Activated T-cell treated with anti-CD3 and anti-CD28 coated beads, Interleukin-2, amount 50 U/mL, for 48 hours (primary cell): Measurements from ENCODE around the gene BRIP1.
"Not testable (repeated sequence)": the region's sequence is repeated elsewhere in the genome, so short reads cannot be mapped to it uniquely, and the experiment has no call there.

ENCODE experiments used
- DNase-seq, 2 experiments: peaks; one replicate each; pipeline ENCODE4 v3.0.0-alpha.2; 2020

BRIP1 gene

GRCh38 chr17:61723183-61723582, 140.1 kb downstream of the BRIP1 start:
- DNase-seq: no peak

- DNase-seq: no peak
Measured at GRCh38 chr17:61722398-61722797, 140.9 kb downstream of the BRIP1 start.

- no peak for DNase-seq
Measured at GRCh38 chr17:61720016-61720795, 143.1 kb downstream of the BRIP1 start.

- DNase-seq: not testable (repeated sequence)
Measured at GRCh38 chr17:61719220-61719619, 144.1 kb downstream of the BRIP1 start.

- no peak for DNase-seq
Measured at GRCh38 chr17:61718022-61718421, 145.3 kb downstream of the BRIP1 start.

- DNase-seq: no peak
Measured at GRCh38 chr17:61717352-61717751, 146.0 kb downstream of the BRIP1 start.

- DNase-seq: no peak
Measured at GRCh38 chr17:61716225-61716829, 147.0 kb downstream of the BRIP1 start.

- no peak for DNase-seq
Measured at GRCh38 chr17:61715348-61715747, 148.0 kb downstream of the BRIP1 start.

GRCh38 chr17:61714300-61714699, 149.0 kb downstream of the BRIP1 start:
- DNase-seq: no peak

- DNase-seq: no peak
Measured at GRCh38 chr17:61713035-61713434, 150.3 kb downstream of the BRIP1 start.

- no peak for DNase-seq
Measured at GRCh38 chr17:61710546-61710945, 152.8 kb downstream of the BRIP1 start.

GRCh38 chr17:61709567-61709966, 153.8 kb downstream of the BRIP1 start:
- DNase-seq: no peak

GRCh38 chr17:61704935-61705449, 158.3 kb downstream of the BRIP1 start:
- no peak for DNase-seq

GRCh38 chr17:61702450-61702849, 160.9 kb downstream of the BRIP1 start:
- DNase-seq: no peak

- DNase-seq: no peak
Measured at GRCh38 chr17:61701978-61702377, 161.3 kb downstream of the BRIP1 start.

GRCh38 chr17:61701334-61701733, 162.0 kb downstream of the BRIP1 start:
- DNase-seq: no peak

GRCh38 chr17:61700252-61700651, 163.1 kb downstream of the BRIP1 start:
- no peak for DNase-seq

GRCh38 chr17:61699694-61700093, 163.6 kb downstream of the BRIP1 start:
- DNase-seq: no peak

GRCh38 chr17:61699032-61699431, 164.3 kb downstream of the BRIP1 start:
- no peak for DNase-seq

- DNase-seq: no peak
Measured at GRCh38 chr17:61698244-61698643, 165.1 kb downstream of the BRIP1 start.

- no peak for DNase-seq
Measured at GRCh38 chr17:61695779-61696337, 167.5 kb downstream of the BRIP1 start.

- no peak for DNase-seq
Measured at GRCh38 chr17:61694095-61694494, 169.2 kb downstream of the BRIP1 start.

GRCh38 chr17:61689610-61690180, 173.6 kb downstream of the BRIP1 start:
- no peak for DNase-seq

- DNase-seq: no peak
Measured at GRCh38 chr17:61687769-61688168, 175.6 kb downstream of the BRIP1 start.
